Lower lobe of right lung (tissue), 2 donors: ENCODE measurements around the gene RASSF6. TPM values are rescaled to one million over a fixed set of nuclear protein-coding genes. Genes with fewer than 3 reads are reported as not detected.
A peak's percentile ranks its signal among the peaks of the same experiment; 100 is the strongest.
"Not testable (repeated sequence)": the region's sequence is repeated elsewhere in the genome, so short reads cannot be mapped to it uniquely, and the experiment has no call there.

ENCODE experiments used
- ATAC-seq, 2 donors: fragments of 200-7000 bp; cut with Tn5 transposase; one replicate each; pipeline ENCODE4 v1.9.1; 2020 to 2022; ENCODE audit warnings: mild to moderate bottlenecking in 2 of 2, moderate library complexity in 2 of 2
- DNase-seq: peaks from one replicate; pipeline ENCODE4 v3.0.0-alpha.2; 2020
- H3K27ac ChIP-seq: fragments of 200-600 bp; one replicate; pipeline ENCODE4 v1.8.0; 2022
- H3K27me3 ChIP-seq: fragments of 200-600 bp; one replicate; pipeline ENCODE4 v1.8.0; 2022; ENCODE audit warnings: low read depth
- H3K36me3 ChIP-seq: fragments of 200-600 bp; one replicate; pipeline ENCODE4 v1.8.0; 2022; ENCODE audit warnings: mild to moderate bottlenecking
- H3K4me1 ChIP-seq: fragments of 200-600 bp; one replicate; pipeline ENCODE4 v1.8.0; 2022
- H3K4me3 ChIP-seq: fragments of 200-600 bp; one replicate; pipeline ENCODE4 v1.8.0; 2022; ENCODE audit warnings: mild to moderate bottlenecking
- H3K9me3 ChIP-seq: fragments of 200-600 bp; one replicate; pipeline ENCODE4 v1.8.0; 2022
- CTCF ChIP-seq: fragments of 200-600 bp; IDR thresholded peaks from one replicate; pipeline ENCODE4 v1.8.0; 2022; ENCODE audit warnings: antibody characterized with exemption, mild to moderate bottlenecking
- intact Hi-C: fragments of 100-400 bp; cut with DNase I; formaldehyde crosslinking; loops from one replicate; pipeline ENCODE4 v1.11.0; 2022
- total RNA-seq: library from RNA; stranded (reverse); fragmentation: NEBNext Ultra II Directional; extraction: Animal tissue kit (Norgen Biotek cat#: 25700); gene quantifications from one replicate; pipeline ENCODE4 v1.2.1, GENCODE V29; 2021
- donor health status: DM: no; HTN: yes; CAD: no; lungs with severe emphysema.

Gene RASSF6
- total RNA-seq, 1 donor from 2014 or later, result 1.9 TPM

DNA sequence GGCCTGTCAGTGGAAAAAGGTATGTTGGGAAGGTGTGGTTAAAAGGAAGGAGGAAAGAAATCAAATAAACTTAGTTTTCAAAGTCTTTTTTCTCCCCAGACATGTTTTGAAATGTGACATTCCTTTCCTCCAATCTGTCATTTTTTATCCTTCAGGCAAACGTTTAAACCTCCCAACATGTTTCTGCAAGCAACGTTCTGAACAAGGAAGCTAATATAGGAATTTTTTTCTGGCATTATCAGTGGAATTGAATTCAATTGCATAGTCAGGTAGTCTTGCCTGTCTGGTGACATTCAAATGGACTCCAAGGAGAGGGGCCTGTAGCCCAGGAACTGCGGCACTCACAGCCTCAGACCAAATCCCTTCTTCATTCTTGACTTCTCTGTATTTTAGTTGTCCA lies 30.0 kb upstream of the RASSF6 start:
- intact Hi-C loops, result loop anchor here (5.0 kb wide), 1 partner anchor 78 kb away; no protein-coding TSS in a partner anchor
- no peak for DNase-seq
- no peak for ATAC-seq
- H3K9me3 ChIP-seq, result no peaks in the 10 kb centered on the region
- H3K27ac ChIP-seq, result no peak overlapping the region
- H3K36me3 ChIP-seq, result no peaks in the 10 kb centered on the region
- no peaks in the 10 kb centered on the region for H3K27me3 ChIP-seq
- TF ChIP-seq CTCF, result no peak
- peaks cover 6% of the 10 kb centered on the region for H3K4me1 ChIP-seq
- H3K4me3 ChIP-seq, result no peak overlapping the region

DNA sequence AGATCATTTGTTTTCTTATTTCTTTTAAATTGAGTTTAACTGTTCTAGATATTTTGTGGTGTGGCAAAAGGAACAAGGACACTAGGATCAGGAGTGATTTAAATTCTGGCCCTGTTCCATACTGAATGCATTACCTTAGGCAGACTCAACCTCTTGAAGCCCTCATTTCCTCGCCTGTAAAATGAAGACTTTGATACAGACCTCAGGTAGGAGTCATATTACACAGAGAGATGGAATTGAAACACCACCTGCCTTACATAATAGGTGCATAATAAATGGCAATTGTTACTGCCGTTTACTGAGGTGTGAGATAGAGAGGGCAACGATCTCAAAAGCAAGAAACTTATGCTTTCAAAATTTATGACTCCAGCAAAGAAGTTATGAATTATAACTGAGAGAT lies 28.2 kb upstream of the RASSF6 start:
- intact Hi-C loops, result no loop called here
- no peak for TF ChIP-seq CTCF
- Histone ChIP-seq H3K4me1 (no peaks in the 10 kb centered on the region), H3K9me3 (no peaks in the 10 kb centered on the region), H3K27me3 (no peaks in the 10 kb centered on the region), H3K36me3 (no peaks in the 10 kb centered on the region), H3K4me3 (no peak overlapping the region), H3K27ac (no peak overlapping the region)
- no peak for DNase-seq
- ATAC-seq, result no peak

DNA sequence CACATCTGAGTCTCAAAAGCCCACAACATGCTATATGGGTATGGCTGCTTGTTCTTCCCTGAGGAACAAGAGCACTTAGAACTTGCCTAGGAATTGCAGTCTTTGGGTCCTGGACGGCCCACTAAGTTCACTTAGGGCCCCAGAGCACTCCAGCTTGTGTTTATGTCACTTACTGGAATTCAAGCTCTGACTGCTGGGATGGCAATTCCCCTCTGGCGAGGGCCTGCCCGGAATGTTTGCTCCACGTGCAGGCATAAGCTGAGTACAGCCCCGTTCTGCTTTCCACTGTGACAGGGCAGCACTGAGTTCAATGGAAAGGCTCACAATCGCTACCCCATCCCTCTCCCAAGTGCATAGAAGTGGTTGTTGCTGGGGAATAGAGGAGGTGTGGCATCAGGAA lies 25.9 kb upstream of the RASSF6 start:
- intact Hi-C loops, result no loop called here
- TF ChIP-seq CTCF, result no peak
- peak; percentile 45 to 68 for ATAC-seq

GRCh38 chr4:73631565-73632226 lies 11.5 kb upstream of the RASSF6 start:
- Histone ChIP-seq H3K9me3 (no peaks in the 10 kb centered on the region), H3K36me3 (no peaks in the 10 kb centered on the region), H3K27ac (no peak overlapping the region), H3K27me3 (no peaks in the 10 kb centered on the region), H3K4me3 (no peak overlapping the region), H3K4me1 (no peaks in the 10 kb centered on the region)
- ATAC-seq, result no peak
- no peak for TF ChIP-seq CTCF
- intact Hi-C loops, result no loop called here
- DNase-seq, result no peak

More for the DNA sequence above, 25.9 kb upstream of the RASSF6 start:
- Histone ChIP-seq H3K9me3 (no peaks in the 10 kb centered on the region), H3K27me3 (no peaks in the 10 kb centered on the region), H3K27ac (no peak overlapping the region), H3K4me3 (no peak overlapping the region), H3K36me3 (no peaks in the 10 kb centered on the region), H3K4me1 (no peaks in the 10 kb centered on the region)
- no peak for DNase-seq

DNA sequence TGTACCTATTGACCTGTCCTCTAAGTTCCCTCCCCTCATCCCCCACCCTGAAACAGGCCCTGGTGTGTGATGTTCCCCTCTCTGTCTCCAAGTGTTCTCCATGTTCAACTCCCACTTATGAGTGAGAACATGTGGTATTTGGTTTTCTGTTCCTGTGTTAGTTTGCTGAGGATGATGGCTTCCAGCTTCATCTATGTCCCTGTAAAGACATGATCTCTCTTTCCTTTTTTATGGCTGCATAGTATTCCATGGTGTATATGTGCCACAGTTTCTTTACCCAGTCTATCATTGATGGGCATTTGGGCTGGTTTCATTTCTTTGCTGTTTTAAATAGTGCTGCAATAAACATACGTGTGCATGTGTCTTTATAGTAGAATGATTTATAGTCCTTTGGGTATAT lies 8.6 kb upstream of the RASSF6 start:
- ATAC-seq, H3K9me3 ChIP-seq, intact Hi-C loops, H3K4me1 ChIP-seq, H3K27me3 ChIP-seq, H3K27ac ChIP-seq, H3K36me3 ChIP-seq, DNase-seq, H3K4me3 ChIP-seq: not testable (repeated sequence)

- H3K4me1 ChIP-seq, result no peaks in the 10 kb centered on the region
- no peak for TF ChIP-seq CTCF
- no peak overlapping the region for H3K27ac ChIP-seq
- intact Hi-C loops, result no loop called here
- ATAC-seq, result no peak
- H3K36me3 ChIP-seq, result no peaks in the 10 kb centered on the region
- H3K4me3 ChIP-seq, result no peak overlapping the region
- no peaks in the 10 kb centered on the region for H3K9me3 ChIP-seq
- H3K27me3 ChIP-seq, result no peaks in the 10 kb centered on the region
- DNase-seq, result no peak
Observed at GRCh38 chr4:73621357-73621756, 1.1 kb upstream of the RASSF6 start.
